Caco-2 (cell line): ENCODE measurements around the gene COL4A6. TPM values are rescaled to one million over a fixed set of nuclear protein-coding genes. Genes with fewer than 3 reads are reported as not detected.

Experiments used
- BruUV-seq: library from RNA; stranded (reverse); fragments of 400-500 nt; replicated peaks from 2 replicates; lab custom pipeline; 2021; lab: Mats Ljungman, UMichigan
- CTCF ChIA-PET: fragments of 300-600 bp; sonication (Branson Sonifier 250); formaldehyde crosslinking; loops from one replicate; lab custom pipeline; 2022; ENCODE audit warnings: antibody characterized with exemption; lab: Charles Lee
- POLR2A ChIA-PET: fragments of 300-600 bp; sonication (Branson Sonifier 250); formaldehyde crosslinking; loops from one replicate; lab custom pipeline; 2022; ENCODE audit warnings: antibody characterized with exemption; lab: Charles Lee
- DNase-seq, 2 experiments: peaks; one replicate each; pipeline versions ENCODE4 v3.0.0 to v3.0.0-alpha.2; 2020 to 2022
- H3K27me3 ChIP-seq: replicated peaks from 2 replicates; pipeline ENCODE4 v1.6.0; 2011; ENCODE audit warnings: low read length; ENCODE audit not compliant: control insufficient read depth, insufficient read depth
- H3K36me3 ChIP-seq: 2 replicates; pipeline ENCODE4 v1.5.1; 2011; ENCODE audit warnings: low read length; ENCODE audit not compliant: control insufficient read depth, insufficient read depth
- H3K4me1 ChIP-seq: fragments of 250-450 bp; sonication (Bioruptor Pico); 2 replicates; pipeline ENCODE4 v1.5.1; 2020; ENCODE audit warnings: mild to moderate bottlenecking
- H3K4me3 ChIP-seq: 2 replicates; pipeline ENCODE4 v1.5.1; 2011; ENCODE audit warnings: low read depth, mild to moderate bottlenecking, control low read depth, low read length
- H3K9me3 ChIP-seq: fragments of 250-450 bp; sonication (Bioruptor Pico); 2 replicates; pipeline ENCODE4 v1.5.1; 2020; ENCODE audit warnings: mild to moderate bottlenecking, moderate library complexity
- H3K27ac Mint-ChIP-seq: one replicate; pipeline ENCODE4 v1.8.0; 2022; ENCODE audit warnings: mixed read lengths; ENCODE audit not compliant: unreplicated experiment
- H3K27me3 Mint-ChIP-seq: one replicate; pipeline ENCODE4 v1.8.0; 2022; ENCODE audit warnings: mixed read lengths; ENCODE audit not compliant: insufficient read depth, unreplicated experiment
- H3K36me3 Mint-ChIP-seq: one replicate; pipeline ENCODE4 v1.8.0; 2022; ENCODE audit warnings: mild to moderate bottlenecking, mixed read lengths; ENCODE audit not compliant: insufficient read depth, unreplicated experiment
- H3K4me1 Mint-ChIP-seq: one replicate; pipeline ENCODE4 v1.8.0; 2022; ENCODE audit warnings: low read depth, mixed read lengths; ENCODE audit not compliant: unreplicated experiment
- H3K4me3 Mint-ChIP-seq: one replicate; pipeline ENCODE4 v1.8.0; 2022; ENCODE audit warnings: mild to moderate bottlenecking, moderate library complexity, mixed read lengths; ENCODE audit not compliant: unreplicated experiment
- H3K9me3 Mint-ChIP-seq: one replicate; pipeline ENCODE4 v1.8.0; 2022; ENCODE audit warnings: mixed read lengths; ENCODE audit not compliant: unreplicated experiment
- intact Hi-C: fragments of 100-400 bp; cut with micrococcal nuclease; formaldehyde crosslinking; loops from one replicate; pipeline ENCODE4 v1.10.0; 2022; ENCODE audit not compliant: unreplicated experiment
- total RNA-seq: library from RNA; stranded (reverse); gene quantifications from 2 replicates; pipeline ENCODE4 v1.2.3, GENCODE V29; 2022
- TF ChIP-seq, protein P1 (sequence below), 2 experiments: fragments of 200-600 bp in 1 of 2; IDR thresholded peaks; 1 replicate in 1 of 2; 2 replicates in 1 of 2; pipeline versions ENCODE4 v1.5.1 to v1.8.0; 2011 to 2022; ENCODE audit warnings: antibody characterized with exemption in 1 of 2, control low read depth in 1 of 2, inconsistent platforms in 1 of 2, low read depth in 1 of 2, low read length in 1 of 2, mild to moderate bottlenecking in 1 of 2, moderate library complexity in 1 of 2; ENCODE audit not compliant: insufficient read depth in 1 of 2, severe bottlenecking in 1 of 2, unreplicated experiment in 1 of 2

The COL4A6 gene
- total RNA-seq, 1 experiment from 2014 or later: 16.0 TPM

DNA sequence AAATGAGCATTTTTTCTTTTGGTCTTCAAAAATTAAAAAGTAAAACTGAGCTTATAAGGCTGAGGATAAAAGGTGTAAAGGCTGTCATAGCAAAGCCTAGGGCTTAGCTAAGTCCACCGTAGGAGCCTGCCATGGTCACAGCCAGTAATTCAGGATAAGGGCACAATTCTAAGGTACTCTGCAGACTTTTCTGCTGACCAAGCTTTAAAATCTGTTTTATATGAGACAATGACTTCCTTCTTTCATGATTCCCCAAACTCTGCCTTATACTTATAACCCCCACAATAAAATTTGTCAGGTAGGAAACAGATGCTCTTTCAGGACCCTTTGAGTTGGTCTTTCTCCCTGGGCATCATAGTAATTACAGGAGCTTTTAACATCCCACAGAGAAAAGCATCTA is 138.5 kb downstream of the COL4A6 start:
- H3K27ac Mint-ChIP-seq: peak overlapping the region; percentile 87
- Histone ChIP-seq H3K36me3 (no peaks in the 10 kb centered on the region), H3K4me3 (no peak overlapping the region), H3K4me1 (no peaks in the 10 kb centered on the region; the same call in 1 of the 2 replicates), H3K27me3 (no peaks in the 10 kb centered on the region), H3K9me3 (no peaks in the 10 kb centered on the region)
- no TSS peak for BruUV-seq
- H3K4me1 Mint-ChIP-seq: peaks cover 19% of the 10 kb centered on the region
- peak overlapping the region; percentile 51 for H3K4me3 Mint-ChIP-seq
- intact Hi-C loops: loop anchor here (2.0 to 5.0 kb wide), 2 partner anchors 52 to 237 kb away; no protein-coding TSS in a partner anchor
- TF ChIP-seq, protein P1, sequence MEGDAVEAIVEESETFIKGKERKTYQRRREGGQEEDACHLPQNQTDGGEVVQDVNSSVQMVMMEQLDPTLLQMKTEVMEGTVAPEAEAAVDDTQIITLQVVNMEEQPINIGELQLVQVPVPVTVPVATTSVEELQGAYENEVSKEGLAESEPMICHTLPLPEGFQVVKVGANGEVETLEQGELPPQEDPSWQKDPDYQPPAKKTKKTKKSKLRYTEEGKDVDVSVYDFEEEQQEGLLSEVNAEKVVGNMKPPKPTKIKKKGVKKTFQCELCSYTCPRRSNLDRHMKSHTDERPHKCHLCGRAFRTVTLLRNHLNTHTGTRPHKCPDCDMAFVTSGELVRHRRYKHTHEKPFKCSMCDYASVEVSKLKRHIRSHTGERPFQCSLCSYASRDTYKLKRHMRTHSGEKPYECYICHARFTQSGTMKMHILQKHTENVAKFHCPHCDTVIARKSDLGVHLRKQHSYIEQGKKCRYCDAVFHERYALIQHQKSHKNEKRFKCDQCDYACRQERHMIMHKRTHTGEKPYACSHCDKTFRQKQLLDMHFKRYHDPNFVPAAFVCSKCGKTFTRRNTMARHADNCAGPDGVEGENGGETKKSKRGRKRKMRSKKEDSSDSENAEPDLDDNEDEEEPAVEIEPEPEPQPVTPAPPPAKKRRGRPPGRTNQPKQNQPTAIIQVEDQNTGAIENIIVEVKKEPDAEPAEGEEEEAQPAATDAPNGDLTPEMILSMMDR (IDR thresholded peaks at IDR 0.05; ENCODE audit: insufficient read depth in 1 of 2, low read depth in 1 of 2, low read length in 1 of 2, severe bottlenecking in 1 of 2, unreplicated experiment in 1 of 2): no peak
- H3K36me3 Mint-ChIP-seq: no peaks in the 10 kb centered on the region
- ChIA-PET CTCF (interaction anchor here (0.9 to 1.4 kb wide), 2 partner anchors 75 kb away, joined by 3 to 4 read pairs; no protein-coding TSS in a partner anchor), POLR2A (no interaction called here)
- DNase-seq: no peak
- H3K27me3 Mint-ChIP-seq: no peaks in the 10 kb centered on the region
- H3K9me3 Mint-ChIP-seq: no peaks in the 10 kb centered on the region

DNA sequence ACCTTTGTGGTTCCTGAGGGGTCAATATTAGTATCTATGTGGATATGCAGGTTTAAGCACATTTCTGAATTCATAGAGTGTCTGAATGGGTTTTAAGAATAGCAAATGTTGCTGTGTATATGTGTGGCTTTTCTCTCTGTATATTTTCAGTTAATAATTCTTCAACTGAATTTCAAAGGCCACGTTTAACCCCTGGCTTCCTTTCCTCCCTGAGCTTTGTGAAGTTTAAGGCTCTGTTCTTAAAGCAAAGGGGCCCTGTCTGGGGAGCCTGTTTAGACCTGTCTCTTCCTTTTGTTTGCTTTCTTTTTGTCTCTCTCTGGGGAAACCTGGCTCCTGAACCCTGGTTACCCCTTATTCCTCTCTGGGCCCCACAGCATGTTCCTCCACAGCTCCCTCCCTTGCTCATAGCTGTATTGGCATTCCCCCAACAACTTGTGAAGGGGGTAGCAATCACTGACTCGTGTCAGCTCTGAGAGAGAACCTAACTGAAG is 139.1 kb downstream of the COL4A6 start:
- peak overlapping the region; percentile 87 for H3K27ac Mint-ChIP-seq
- H3K4me3 Mint-ChIP-seq: peak overlapping the region; percentile 51
- peaks cover 19% of the 10 kb centered on the region for H3K4me1 Mint-ChIP-seq
- no peaks in the 10 kb centered on the region for H3K9me3 ChIP-seq
- ChIA-PET CTCF (interaction anchor here (0.9 to 1.4 kb wide), 2 partner anchors 74 to 75 kb away, joined by 3 to 4 read pairs; no protein-coding TSS in a partner anchor), POLR2A (no interaction called here)
- no peaks in the 10 kb centered on the region for H3K27me3 ChIP-seq
- intact Hi-C loops: loop anchor here (2.0 kb wide), 1 partner anchor 238 kb away; no protein-coding TSS in a partner anchor
- H3K9me3 Mint-ChIP-seq: no peaks in the 10 kb centered on the region
- TF ChIP-seq, protein P1 (IDR thresholded peaks at IDR 0.05; ENCODE audit: insufficient read depth in 1 of 2, low read depth in 1 of 2, low read length in 1 of 2, severe bottlenecking in 1 of 2, unreplicated experiment in 1 of 2): no peak
- no peaks in the 10 kb centered on the region; the same call in 1 of the 2 replicates for H3K4me1 ChIP-seq
- H3K4me3 ChIP-seq: no peak overlapping the region
- no peaks in the 10 kb centered on the region for H3K27me3 Mint-ChIP-seq
- peak; percentile 4 to 37 for DNase-seq
- no peaks in the 10 kb centered on the region for H3K36me3 ChIP-seq
- no peaks in the 10 kb centered on the region for H3K36me3 Mint-ChIP-seq
- BruUV-seq: no TSS peak

DNA sequence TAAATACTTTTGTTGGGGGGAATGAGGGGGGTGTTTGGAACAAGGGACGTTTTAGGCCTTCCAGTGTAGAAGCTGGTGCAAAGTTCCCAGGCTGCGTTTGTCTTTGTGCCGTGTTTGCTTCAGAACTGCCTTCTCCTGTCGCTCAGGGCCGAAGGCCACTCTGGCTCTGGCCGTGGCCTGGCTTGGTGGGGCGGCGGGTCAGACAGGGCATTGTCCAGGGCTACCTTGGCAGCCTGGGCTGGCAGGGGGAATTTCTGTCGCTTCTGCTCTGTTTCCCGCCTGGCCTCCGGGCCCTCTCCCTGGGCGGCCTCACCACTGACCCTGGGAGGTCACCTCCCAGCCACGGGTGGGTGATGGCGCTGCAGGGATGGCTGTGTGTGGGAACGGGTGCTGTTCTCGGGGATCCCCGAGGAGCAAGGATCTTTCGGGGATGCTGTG is 140.0 kb downstream of the COL4A6 start:
- TF ChIP-seq, protein P1 (IDR thresholded peaks at IDR 0.05; ENCODE audit: insufficient read depth in 1 of 2, low read depth in 1 of 2, low read length in 1 of 2, severe bottlenecking in 1 of 2, unreplicated experiment in 1 of 2): no peak
- CTCF ChIA-PET: no interaction called here
- H3K4me1 Mint-ChIP-seq: peaks cover 19% of the 10 kb centered on the region
- H3K9me3 ChIP-seq: no peaks in the 10 kb centered on the region
- POLR2A ChIA-PET: no interaction called here
- H3K27ac Mint-ChIP-seq: peak overlapping the region; percentile 13
- no peaks in the 10 kb centered on the region for H3K36me3 Mint-ChIP-seq
- BruUV-seq: no TSS peak
- no peaks in the 10 kb centered on the region for H3K27me3 ChIP-seq
- H3K9me3 Mint-ChIP-seq: no peaks in the 10 kb centered on the region
- DNase-seq: no peak
- no peaks in the 10 kb centered on the region for H3K27me3 Mint-ChIP-seq
- no peak overlapping the region for H3K4me3 ChIP-seq
- no peak overlapping the region for H3K4me3 Mint-ChIP-seq
- no peaks in the 10 kb centered on the region; the same call in 1 of the 2 replicates for H3K4me1 ChIP-seq
- intact Hi-C loops: loop anchor here (2.0 kb wide), 1 partner anchor 239 kb away; no protein-coding TSS in a partner anchor
- H3K36me3 ChIP-seq: no peaks in the 10 kb centered on the region
